T-cell (primary cell): ENCODE measurements around the gene DRICH1. TPM values are rescaled to one million over a fixed set of nuclear protein-coding genes. Genes with fewer than 3 reads are reported as not detected.
"Not testable (repeated sequence)": the region's sequence is repeated elsewhere in the genome, so short reads cannot be mapped to it uniquely, and the experiment has no call there.

Experiments used
- ATAC-seq, 4 experiments: fragments of 200-7000 bp in 3 of 4; fragments of 150-1000 bp in 1 of 4; cut with Tn5 transposase; replicated peaks in 1 of 4; 1 replicate in 3 of 4; 2 replicates in 1 of 4; pipeline ENCODE4 v1.10.0; 2021; ENCODE audit warnings: moderate library complexity in 3 of 4, mild to moderate bottlenecking in 2 of 4, moderate number of reproducible peaks in 1 of 4
- CTCF ChIA-PET, 2 donors: fragments of 300-600 bp; sonication (Branson Sonifier 250); formaldehyde crosslinking; loops; one replicate each; lab custom pipeline; 2022; ENCODE audit warnings: antibody characterized with exemption in 2 of 2; lab: Charles Lee
- POLR2A ChIA-PET, 2 donors: fragments of 300-600 bp; sonication (Branson Sonifier 250); formaldehyde crosslinking; loops; one replicate each; lab custom pipeline; 2022; ENCODE audit warnings: antibody characterized with exemption in 2 of 2; lab: Charles Lee
- DNase-seq, 35 experiments: peaks; one replicate each; pipeline versions ENCODE4 v3.0.0 to v3.0.0-alpha.2; 2013 to 2023
- H3K27ac ChIP-seq: one replicate; pipeline ENCODE4 v1.5.1; 2013; ENCODE audit warnings: low read length
- H3K27me3 ChIP-seq, 2 experiments: replicated peaks in 1 of 2; 1 replicate in 1 of 2; 2 replicates in 1 of 2; pipeline versions ENCODE4 v1.6.1 to v1.7.0; 2013; ENCODE audit warnings: low read length in 1 of 2, mixed read lengths in 1 of 2; ENCODE audit not compliant: control insufficient read depth in 2 of 2, insufficient read depth in 2 of 2; ENCODE audit errors: extremely low read depth in 1 of 2
- H3K36me3 ChIP-seq, 2 donors: 1 replicate in 1 of 2; 2 replicates in 1 of 2; pipeline versions ENCODE4 v1.6.1 to v1.7.0; 2013; ENCODE audit warnings: low read length in 1 of 2; ENCODE audit not compliant: control insufficient read depth in 2 of 2, insufficient read depth in 1 of 2; ENCODE audit errors: extremely low read depth in 1 of 2
- H3K4me1 ChIP-seq, 2 experiments: 1 replicate in 1 of 2; 2 replicates in 1 of 2; pipeline versions ENCODE4 v1.6.1 to v1.7.0; 2013; ENCODE audit warnings: low read length in 2 of 2, mixed read lengths in 1 of 2; ENCODE audit not compliant: insufficient read depth in 2 of 2, control insufficient read depth in 1 of 2; ENCODE audit errors: extremely low read depth in 1 of 2
- H3K4me3 ChIP-seq, 2 donors: 1 replicate in 1 of 2; 2 replicates in 1 of 2; pipeline versions ENCODE4 v1.5.1 to v1.7.0; 2013; ENCODE audit warnings: mild to moderate bottlenecking in 2 of 2, low read length in 1 of 2, moderate library complexity in 1 of 2; ENCODE audit not compliant: control insufficient read depth in 1 of 2; ENCODE audit errors: extremely low read depth in 1 of 2
- H3K9me3 ChIP-seq: 2 replicates; pipeline ENCODE4 v1.7.0; 2013
- H3K27ac Mint-ChIP-seq, 2 donors: one replicate each; pipeline ENCODE4 v1.8.0; 2020 to 2021; ENCODE audit warnings: mild to moderate bottlenecking in 2 of 2, mixed read lengths in 2 of 2
- H3K27me3 Mint-ChIP-seq, 2 donors: one replicate each; pipeline ENCODE4 v1.8.0; 2021 to 2022; ENCODE audit warnings: mixed read lengths in 2 of 2
- H3K36me3 Mint-ChIP-seq: one replicate; pipeline ENCODE4 v1.8.0; 2021; ENCODE audit warnings: mixed read lengths
- H3K4me1 Mint-ChIP-seq, 3 donors: one replicate each; pipeline ENCODE4 v1.8.0; 2020 to 2022; ENCODE audit warnings: mixed read lengths in 3 of 3, mild to moderate bottlenecking in 1 of 3
- H3K4me3 Mint-ChIP-seq, 3 donors: one replicate each; pipeline ENCODE4 v1.8.0; 2020 to 2022; ENCODE audit warnings: mild to moderate bottlenecking in 3 of 3, mixed read lengths in 3 of 3, moderate library complexity in 3 of 3
- H3K9me3 Mint-ChIP-seq, 3 donors: one replicate each; pipeline ENCODE4 v1.8.0; 2020 to 2022; ENCODE audit warnings: mixed read lengths in 3 of 3
- WGBS: methylation state at CpG from one replicate; pipeline ENCODE4 v1.1.5; 2013; ENCODE audit warnings: missing lambda C conversion rate; ENCODE audit not compliant: insufficient coverage; 5-methylcytosine and 5-hydroxymethylcytosine counted together
- total RNA-seq, 35 experiments: library from RNA in 6 of 35; stranded (reverse) in 6 of 35; fragments of 120-200 nt in 1 of 35; gene quantifications; one replicate each; pipeline versions ENCODE4 v1.2.1 to v1.2.4 and lab custom pipeline; 2013 to 2026

The DRICH1 gene
- total RNA-seq, 5 donors from 2014 or later (not counting 1 experiment from before 2014, with no cell fraction given): 0.26 to 2.7 (median 1.2) TPM

DNA sequence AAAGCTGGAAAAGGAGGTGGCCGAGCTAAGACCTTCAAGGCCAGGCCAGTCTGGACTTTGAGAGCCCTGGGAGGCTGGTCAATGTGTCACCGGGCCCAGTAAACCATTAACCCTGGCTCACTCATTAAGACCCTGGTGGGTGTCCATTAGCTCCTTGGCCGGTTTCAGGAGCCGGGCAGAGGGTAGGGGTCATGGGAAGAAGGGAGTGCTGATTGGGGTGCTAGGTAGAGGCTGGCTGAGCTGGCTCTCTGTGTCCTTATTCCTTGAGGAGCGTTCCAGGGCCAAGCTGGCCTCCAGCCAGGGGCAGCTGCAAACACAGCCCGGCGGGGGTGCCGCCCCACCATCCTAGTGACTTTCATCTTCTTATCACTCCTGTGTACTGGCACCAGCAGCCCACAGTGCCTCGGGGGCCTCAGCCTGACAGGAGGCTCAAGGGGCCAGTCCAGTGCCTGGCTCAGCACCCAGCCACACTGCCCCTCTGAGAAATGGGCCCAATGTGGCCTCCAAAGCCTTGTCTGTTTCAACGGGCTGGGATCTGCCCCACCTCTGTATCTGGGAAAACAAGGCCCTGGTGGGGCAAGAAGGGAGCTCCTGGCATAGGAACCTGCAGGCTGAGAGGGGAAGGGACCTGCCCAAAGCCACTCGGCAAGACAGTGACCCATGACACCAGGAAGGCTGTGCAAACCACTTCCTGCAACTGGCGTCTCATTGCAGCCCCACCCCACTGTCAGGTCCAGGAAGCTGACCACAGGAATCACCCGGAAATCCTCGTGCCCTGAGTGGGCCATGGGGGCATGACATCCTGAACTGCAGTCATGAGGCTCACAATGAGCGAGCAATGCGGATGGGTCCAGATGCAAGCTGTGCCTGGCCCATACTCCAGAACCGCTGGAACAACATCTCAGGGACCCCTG, 43.6 kb upstream of the DRICH1 start:
- WGBS: 75% methylated on average over 14 of the region's 17 CpGs
- no peaks in the 10 kb centered on the region for H3K27me3 Mint-ChIP-seq
- Histone ChIP-seq H3K27ac (no peak overlapping the region), H3K27me3 (no peaks in the 10 kb centered on the region), H3K9me3 (no peaks in the 10 kb centered on the region), H3K36me3 (peaks cover 0 to 3% of the 10 kb centered on the region in 2 donors), H3K4me3 (no peak overlapping the region), H3K4me1 (peaks cover 0 to 18% of the 10 kb centered on the region in 2 experiments)
- peak in 2 of 35 experiments; percentile 15 to 35 for DNase-seq
- H3K9me3 Mint-ChIP-seq: no peaks in the 10 kb centered on the region
- H3K4me3 Mint-ChIP-seq: no peak overlapping the region
- ChIA-PET CTCF (no interaction called here), POLR2A (interaction anchor here in 1 of 2 donors (0.6 kb wide), 1 partner anchor 40 kb away, joined by 6 read pairs; no protein-coding TSS in a partner anchor)
- H3K4me1 Mint-ChIP-seq: peaks cover 10 to 15% (median 15%) of the 10 kb centered on the region in 3 donors
- peaks cover 11% of the 10 kb centered on the region for H3K36me3 Mint-ChIP-seq
- H3K27ac Mint-ChIP-seq: no peak overlapping the region
- ATAC-seq: no peak

DNA sequence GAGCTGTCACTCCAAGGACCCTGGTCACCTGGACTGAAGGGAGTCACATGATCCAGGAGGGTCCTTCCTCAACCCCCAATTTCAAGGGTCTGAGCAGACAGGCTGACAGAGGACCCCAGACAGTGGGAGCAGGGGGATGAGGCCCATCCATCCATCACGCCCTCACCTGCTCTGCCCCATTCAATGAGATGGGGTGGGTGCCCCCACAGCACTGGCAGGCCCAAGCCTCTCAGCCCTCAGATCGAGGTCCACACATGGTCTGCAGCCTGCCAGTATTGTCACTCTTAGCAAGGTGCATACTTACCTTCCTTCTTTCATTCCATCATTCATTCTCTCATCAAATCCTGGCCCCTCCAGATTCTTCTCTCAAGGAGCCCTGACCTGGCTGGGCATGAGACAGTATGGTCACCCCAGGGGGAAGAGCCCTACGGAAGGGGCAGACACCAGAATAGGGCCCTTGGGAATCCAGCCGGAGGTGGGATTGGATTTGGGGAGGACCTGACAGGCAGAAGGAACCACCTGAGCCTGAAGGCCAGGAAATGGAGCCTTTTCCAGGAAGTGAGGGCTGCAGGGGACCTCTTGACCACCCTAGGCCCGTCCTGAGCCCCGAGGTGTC, 42.9 kb upstream of the DRICH1 start:
- CTCF ChIA-PET, ATAC-seq, H3K27ac ChIP-seq, H3K4me3 Mint-ChIP-seq, H3K27me3 Mint-ChIP-seq, DNase-seq, H3K36me3 ChIP-seq, H3K27me3 ChIP-seq, H3K36me3 Mint-ChIP-seq, H3K9me3 ChIP-seq, H3K27ac Mint-ChIP-seq, H3K9me3 Mint-ChIP-seq, H3K4me3 ChIP-seq: not testable (repeated sequence)
- WGBS: 94% methylated on average over 3 of the region's 6 CpGs
- H3K4me1 Mint-ChIP-seq: peaks cover 4 to 15% (median 15%) of the 10 kb centered on the region in 3 donors
- H3K4me1 ChIP-seq: peaks cover 0 to 18% of the 10 kb centered on the region in 2 experiments
- POLR2A ChIA-PET: interaction anchor here in 1 of 2 donors (0.6 kb wide), 1 partner anchor 40 kb away, joined by 6 read pairs; no protein-coding TSS in a partner anchor

DNA sequence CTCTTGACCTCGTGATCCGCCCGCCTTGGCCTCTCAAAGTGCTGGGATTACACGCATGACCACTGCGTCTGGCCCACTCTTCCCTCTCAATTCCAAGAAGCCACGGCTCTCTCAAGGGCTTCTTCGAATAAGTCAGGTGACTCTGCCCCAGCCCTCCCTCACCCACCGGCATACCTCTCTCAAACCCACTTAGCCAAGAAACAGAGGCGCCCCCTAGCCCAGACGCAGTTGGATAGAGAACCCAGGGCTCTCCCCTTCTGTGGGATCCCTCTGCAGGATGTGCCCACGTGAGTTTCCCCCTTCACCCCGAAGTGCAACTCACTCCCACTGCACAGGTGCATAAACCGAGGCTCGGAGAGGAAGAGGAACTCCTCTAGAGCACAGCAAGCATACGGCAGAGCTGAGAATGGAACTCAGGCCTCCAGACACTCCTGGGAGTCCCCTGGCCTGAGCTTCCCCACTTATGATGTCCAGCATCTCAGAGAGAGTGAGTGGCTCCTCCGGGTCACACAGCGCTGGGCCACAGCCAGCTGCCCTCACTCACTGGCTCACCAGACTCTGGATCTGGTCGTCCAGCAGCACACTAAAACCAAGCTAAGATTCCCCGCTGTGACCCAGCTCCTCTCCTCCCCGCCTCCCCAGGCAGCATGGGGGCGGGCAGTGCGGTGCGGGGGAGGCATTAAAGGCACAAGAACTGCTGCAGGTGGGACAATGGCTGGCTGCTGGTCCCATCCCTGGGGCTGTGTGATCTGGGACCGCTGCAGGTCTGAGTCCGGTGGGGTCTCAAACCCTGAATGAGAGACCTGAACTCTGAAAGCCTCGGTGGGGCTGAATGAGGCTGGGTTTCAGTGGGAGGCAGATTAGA, 41.9 kb upstream of the DRICH1 start:
- H3K27ac ChIP-seq: no peak overlapping the region
- ChIA-PET POLR2A (no interaction called here), CTCF (interaction anchor here in 1 of 2 donors (0.6 kb wide), 1 partner anchor 12 kb away, joined by 4 read pairs; no protein-coding TSS in a partner anchor)
- Mint-ChIP-seq H3K9me3 (no peaks in the 10 kb centered on the region), H3K4me3 (no peak overlapping the region), H3K36me3 (peaks cover 4% of the 10 kb centered on the region), H3K27ac (no peak overlapping the region), H3K4me1 (peaks cover 4 to 15% (median 15%) of the 10 kb centered on the region in 3 donors), H3K27me3 (no peaks in the 10 kb centered on the region)
- no peaks in the 10 kb centered on the region for H3K27me3 ChIP-seq
- 86% methylated on average over 13 of the region's 26 CpGs for WGBS
- DNase-seq: no peak
- H3K36me3 ChIP-seq: peaks cover 0 to 4% of the 10 kb centered on the region in 2 donors
- H3K9me3 ChIP-seq: no peaks in the 10 kb centered on the region
- peaks cover 0 to 18% of the 10 kb centered on the region in 2 experiments for H3K4me1 ChIP-seq
- ATAC-seq: no peak
- no peak overlapping the region for H3K4me3 ChIP-seq

DNA sequence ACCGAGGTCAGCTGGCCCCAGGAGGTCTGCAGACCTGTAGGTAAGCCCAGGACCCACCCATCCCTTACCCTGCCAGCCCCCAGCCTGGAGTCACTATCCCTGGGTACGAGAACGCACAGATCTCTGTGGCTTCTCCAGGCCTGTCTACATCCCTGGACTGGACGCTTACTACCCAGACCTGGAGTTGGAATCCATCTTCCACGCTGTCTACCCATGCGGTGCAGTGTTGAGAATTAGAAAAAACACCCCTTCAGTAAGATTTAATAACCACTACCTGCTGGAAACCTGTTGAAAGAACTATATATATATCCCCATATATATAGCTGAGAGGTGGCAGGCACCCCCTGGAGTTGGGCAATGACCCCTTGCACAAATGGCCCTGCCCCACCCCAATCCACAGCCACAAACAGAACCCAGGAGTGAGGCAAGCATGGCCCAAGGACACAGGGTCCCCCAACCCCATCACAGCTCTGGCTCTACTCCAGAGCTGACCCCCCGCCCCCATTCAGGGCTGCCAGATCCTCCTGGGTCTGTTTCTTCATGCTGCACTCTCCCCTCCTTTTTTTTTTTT, 41.0 kb upstream of the DRICH1 start:
- H3K27me3 ChIP-seq: no peaks in the 10 kb centered on the region
- H3K4me3 ChIP-seq: no peak overlapping the region
- peaks cover 0 to 4% of the 10 kb centered on the region in 2 donors for H3K36me3 ChIP-seq
- H3K36me3 Mint-ChIP-seq: peaks cover 2% of the 10 kb centered on the region
- no peak overlapping the region for H3K4me3 Mint-ChIP-seq
- POLR2A ChIA-PET: no interaction called here
- H3K4me1 Mint-ChIP-seq: peaks cover 3 to 14% (median 14%) of the 10 kb centered on the region in 3 donors
- H3K27ac Mint-ChIP-seq: no peak overlapping the region
- no peaks in the 10 kb centered on the region for H3K9me3 Mint-ChIP-seq
- WGBS: 100% methylated on average over 2 of the region's 7 CpGs
- H3K27ac ChIP-seq: no peak overlapping the region
- no peak for ATAC-seq
- no peaks in the 10 kb centered on the region for H3K9me3 ChIP-seq
- CTCF ChIA-PET: interaction anchor here in 1 of 2 donors (0.6 kb wide), 1 partner anchor 13 kb away, joined by 4 read pairs; no protein-coding TSS in a partner anchor
- DNase-seq: no peak
- H3K27me3 Mint-ChIP-seq: no peaks in the 10 kb centered on the region
- H3K4me1 ChIP-seq: peaks cover 0 to 18% of the 10 kb centered on the region in 2 experiments

DNA sequence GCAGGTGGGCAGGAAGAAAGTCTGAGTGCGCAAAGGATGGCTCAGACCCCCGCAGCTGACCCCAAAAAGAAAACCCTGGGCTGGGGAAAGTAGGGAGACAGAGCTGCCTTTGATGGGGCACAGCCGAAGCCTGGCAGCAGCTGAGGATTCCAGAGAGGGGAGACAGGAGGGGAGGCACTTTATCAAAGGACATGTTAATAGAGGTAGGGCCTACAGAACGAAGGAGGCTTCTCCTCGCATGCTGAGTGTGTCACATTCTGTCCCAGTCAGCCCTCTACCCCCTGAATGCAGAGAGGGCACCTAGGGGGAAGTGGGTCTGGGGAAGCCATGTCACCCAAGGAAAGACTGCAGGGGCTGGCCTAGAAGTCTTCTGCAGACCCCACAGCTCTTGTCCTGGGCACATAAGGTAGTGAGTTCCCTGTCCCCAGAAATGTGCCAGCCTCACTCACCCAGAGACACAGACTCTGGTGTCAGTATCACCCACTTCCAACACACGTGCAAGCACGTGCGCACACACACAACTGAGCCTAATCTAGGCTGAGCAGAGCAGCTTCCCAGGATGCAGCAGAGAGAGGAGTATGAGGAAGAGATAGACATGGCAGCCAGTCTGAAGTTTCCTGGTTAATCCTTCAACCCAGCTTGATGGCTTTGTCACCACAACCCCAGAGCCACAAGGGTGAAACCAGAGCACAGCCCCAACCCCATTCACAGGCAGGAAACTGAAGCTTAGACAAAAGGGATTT, 40.4 kb upstream of the DRICH1 start:
- H3K27me3 Mint-ChIP-seq, H3K4me3 ChIP-seq, POLR2A ChIA-PET, H3K27ac Mint-ChIP-seq, H3K4me3 Mint-ChIP-seq, H3K9me3 ChIP-seq, CTCF ChIA-PET, H3K27ac ChIP-seq, DNase-seq, H3K27me3 ChIP-seq, H3K36me3 ChIP-seq, H3K36me3 Mint-ChIP-seq, H3K9me3 Mint-ChIP-seq: not testable (repeated sequence)
- peak in 1 of 4 experiments; percentile 42 for ATAC-seq
- 86% methylated on average over 1 of the region's 8 CpGs for WGBS
- H3K4me1 Mint-ChIP-seq: peaks cover 0 to 12% (median 10%) of the 10 kb centered on the region in 3 donors
- H3K4me1 ChIP-seq: peaks cover 0 to 18% of the 10 kb centered on the region in 2 experiments
